GM21367 (cell line): ENCODE data around the gene KLHL3.

Source experiments
- ATAC-seq: cut with Tn5 transposase; IDR thresholded peaks from one replicate; pipeline ENCODE4 v1.9.1; 2021; ENCODE audit not compliant: unreplicated experiment

Gene KLHL3

GRCh38 chr5:137612576-137612975 is 123.3 kb downstream of the KLHL3 start:
- ATAC-seq: no peak

- ATAC-seq: no peak
Measured at GRCh38 chr5:137611794-137612435, 124.0 kb downstream of the KLHL3 start.

- ATAC-seq: no peak
Measured at GRCh38 chr5:137611011-137611580, 124.8 kb downstream of the KLHL3 start.

- ATAC-seq: no peak
Measured at GRCh38 chr5:137610598-137610997, 125.3 kb downstream of the KLHL3 start.

GRCh38 chr5:137609127-137609526 is 126.8 kb downstream of the KLHL3 start:
- no peak for ATAC-seq

- ATAC-seq: no peak
Measured at GRCh38 chr5:137607771-137608170, 128.1 kb downstream of the KLHL3 start.

GRCh38 chr5:137606401-137606800 is 129.5 kb downstream of the KLHL3 start:
- no peak for ATAC-seq

GRCh38 chr5:137605411-137605810 is 130.5 kb downstream of the KLHL3 start:
- no peak for ATAC-seq

- ATAC-seq: no peak
Measured at GRCh38 chr5:137604348-137605095, 131.4 kb downstream of the KLHL3 start.

GRCh38 chr5:137603891-137604290 is 132.0 kb downstream of the KLHL3 start:
- ATAC-seq: no peak

GRCh38 chr5:137603356-137603755 is 132.5 kb downstream of the KLHL3 start:
- ATAC-seq: no peak

- no peak for ATAC-seq
Measured at GRCh38 chr5:137602721-137603273, 133.1 kb downstream of the KLHL3 start.

- ATAC-seq: no peak
Measured at GRCh38 chr5:137600721-137601360, 135.0 kb downstream of the KLHL3 start.

- no peak for ATAC-seq
Measured at GRCh38 chr5:137599457-137599856, 136.4 kb downstream of the KLHL3 start.

- no peak for ATAC-seq
Measured at GRCh38 chr5:137598399-137598798, 137.5 kb downstream of the KLHL3 start.

- no peak for ATAC-seq
Measured at GRCh38 chr5:137596941-137597340, 138.9 kb downstream of the KLHL3 start.

- no peak for ATAC-seq
Measured at GRCh38 chr5:137595396-137596079, 140.4 kb downstream of the KLHL3 start.

- no peak for ATAC-seq
Measured at GRCh38 chr5:137594717-137595116, 141.2 kb downstream of the KLHL3 start.

- no peak for ATAC-seq
Measured at GRCh38 chr5:137592317-137592716, 143.6 kb downstream of the KLHL3 start.

GRCh38 chr5:137589185-137589584 is 146.7 kb downstream of the KLHL3 start:
- no peak for ATAC-seq

- no peak for ATAC-seq
Measured at GRCh38 chr5:137587919-137588318, 148.0 kb downstream of the KLHL3 start.
